ENCODE data around the gene BOK. TPM values are rescaled to one million over a fixed set of nuclear protein-coding genes. Genes with fewer than 3 reads are reported as not detected.
"Not testable (repeated sequence)": the region's sequence is repeated elsewhere in the genome, so short reads cannot be mapped to it uniquely, and the experiment has no call there.

Gene BOK
- not detected for total RNA-seq
- polyA plus RNA-seq: under 1 TPM in 1 of 3 donors, not detected in 2; 0.53 TPM
- 0 to 0.49 (median 0) reads per million in 6 experiments for total RNA-seq

GRCh38 chr2:241558532-241559322, at the start of gene BOK:
TSS of gene BOK (plus strand) at chr2:241558745. CDS start at chr2:241559484, 739 bp downstream.
- H3K9me3 Mint-ChIP-seq: peaks cover 5 to 28% (median 14%) of the 10 kb centered on the region in 9 donors
- POLR2A ChIA-PET: no interaction called here
- peak in 3 of 10 donors; percentile 8 to 42 (median 11) for DNase-seq
- peaks cover 18 to 45% (median 34%) of the 10 kb centered on the region in 5 donors for H3K27me3 Mint-ChIP-seq
- H3K4me1 Mint-ChIP-seq: peaks cover 5 to 12% (median 7%) of the 10 kb centered on the region in 4 donors
- H3K4me3 Mint-ChIP-seq: peak within 1 kb of the TSS; percentile 61 to 78 (median 72)
- peak; percentile 47 to 60 for ATAC-seq
- H3K27ac Mint-ChIP-seq: no peak within 1 kb of the TSS
- peaks cover 5 to 19% (median 11%) of the 10 kb centered on the region in 3 donors for H3K36me3 Mint-ChIP-seq

GRCh38 chr2:241509155-241509784, 49.3 kb upstream of the BOK start:
- ATAC-seq (peak in 1 of 2 donors; percentile 0), DNase-seq (no peak)
- no peaks in the 10 kb centered on the region for H3K27me3 Mint-ChIP-seq
- peak overlapping the region; percentile 74 to 86 (median 83) for H3K4me3 Mint-ChIP-seq
- peak overlapping the region; percentile 54 to 92 (median 87) for H3K27ac Mint-ChIP-seq
- no peaks in the 10 kb centered on the region for H3K36me3 Mint-ChIP-seq
- POLR2A ChIA-PET: interaction anchor here (0.6 to 2.0 kb wide), 2 partner anchors 194 to 208 kb away, joined by 3 to 7 read pairs; partner anchors contain the start of gene HDLBP
- H3K9me3 Mint-ChIP-seq: no peaks in the 10 kb centered on the region
- peaks cover 15 to 32% (median 28%) of the 10 kb centered on the region in 4 donors for H3K4me1 Mint-ChIP-seq

GRCh38 chr2:241511091-241511741, 47.3 kb upstream of the BOK start:
- peak overlapping the region in 2 of 10 donors; percentile 6 to 38 for H3K27ac Mint-ChIP-seq
- POLR2A ChIA-PET: no interaction called here
- no peaks in the 10 kb centered on the region for H3K36me3 Mint-ChIP-seq
- DNase-seq (no peak), ATAC-seq (no peak)
- H3K4me1 Mint-ChIP-seq: peaks cover 8 to 29% (median 20%) of the 10 kb centered on the region in 4 donors
- H3K27me3 Mint-ChIP-seq: no peaks in the 10 kb centered on the region
- H3K9me3 Mint-ChIP-seq: no peaks in the 10 kb centered on the region
- H3K4me3 Mint-ChIP-seq: peak overlapping the region in 3 of 10 donors; percentile 21 to 45 (median 33)

- POLR2A ChIA-PET: no interaction called here
- Mint-ChIP-seq H3K4me1 (peaks cover 7 to 13% (median 9%) of the 10 kb centered on the region in 4 donors), H3K36me3 (no peaks in the 10 kb centered on the region), H3K27me3 (peaks cover 0 to 4% (median 3%) of the 10 kb centered on the region in 5 donors), H3K4me3 (no peak overlapping the region), H3K27ac (no peak overlapping the region), H3K9me3 (peaks cover 0 to 14% (median 0%) of the 10 kb centered on the region in 9 donors)
- ATAC-seq (no peak), DNase-seq (no peak)
Measured at GRCh38 chr2:241514553-241514952, 44.0 kb upstream of the BOK start.

- ATAC-seq (no peak), DNase-seq (no peak)
- POLR2A ChIA-PET: no interaction called here
- H3K27me3 Mint-ChIP-seq: peaks cover 0 to 5% (median 4%) of the 10 kb centered on the region in 5 donors
- H3K4me3 Mint-ChIP-seq: no peak overlapping the region
- H3K36me3 Mint-ChIP-seq: no peaks in the 10 kb centered on the region
- peak overlapping the region in 3 of 10 donors; percentile 3 to 46 (median 38) for H3K27ac Mint-ChIP-seq
- peaks cover 4 to 10% (median 6%) of the 10 kb centered on the region in 4 donors for H3K4me1 Mint-ChIP-seq
- peaks cover 0 to 14% (median 0%) of the 10 kb centered on the region in 9 donors for H3K9me3 Mint-ChIP-seq
Measured at GRCh38 chr2:241514986-241515737, 43.4 kb upstream of the BOK start.

GRCh38 chr2:241516520-241516965, 42.0 kb upstream of the BOK start:
- peaks cover 6 to 11% (median 9%) of the 10 kb centered on the region in 5 donors for H3K27me3 Mint-ChIP-seq
- peaks cover 0 to 14% (median 0%) of the 10 kb centered on the region in 9 donors for H3K9me3 Mint-ChIP-seq
- H3K4me3 Mint-ChIP-seq: no peak overlapping the region
- H3K36me3 Mint-ChIP-seq: no peaks in the 10 kb centered on the region
- peaks cover 7 to 10% (median 9%) of the 10 kb centered on the region in 4 donors for H3K4me1 Mint-ChIP-seq
- no peak for DNase-seq
- POLR2A ChIA-PET: no interaction called here
- ATAC-seq: no peak
- H3K27ac Mint-ChIP-seq: no peak overlapping the region

GRCh38 chr2:241517297-241517696, 41.2 kb upstream of the BOK start:
- POLR2A ChIA-PET: no interaction called here
- no peak for DNase-seq
- peaks cover 7 to 10% (median 9%) of the 10 kb centered on the region in 4 donors for H3K4me1 Mint-ChIP-seq
- no peak overlapping the region for H3K4me3 Mint-ChIP-seq
- no peak overlapping the region for H3K27ac Mint-ChIP-seq
- no peaks in the 10 kb centered on the region for H3K36me3 Mint-ChIP-seq
- peaks cover 6 to 13% (median 9%) of the 10 kb centered on the region in 5 donors for H3K27me3 Mint-ChIP-seq
- H3K9me3 Mint-ChIP-seq: peaks cover 0 to 14% (median 0%) of the 10 kb centered on the region in 9 donors
- ATAC-seq: no peak

- peaks cover 0 to 14% (median 0%) of the 10 kb centered on the region in 9 donors for H3K9me3 Mint-ChIP-seq
- H3K4me3 Mint-ChIP-seq: no peak overlapping the region
- POLR2A ChIA-PET: no interaction called here
- DNase-seq (no peak), ATAC-seq (no peak)
- H3K27ac Mint-ChIP-seq: no peak overlapping the region
- H3K36me3 Mint-ChIP-seq: no peaks in the 10 kb centered on the region
- peaks cover 8 to 16% (median 11%) of the 10 kb centered on the region in 5 donors for H3K27me3 Mint-ChIP-seq
- H3K4me1 Mint-ChIP-seq: peaks cover 7 to 10% (median 9%) of the 10 kb centered on the region in 4 donors
Measured at GRCh38 chr2:241519669-241520068, 38.9 kb upstream of the BOK start.

- DNase-seq (no peak), ATAC-seq (no peak)
- Mint-ChIP-seq H3K9me3 (peaks cover 0 to 11% (median 5%) of the 10 kb centered on the region in 9 donors), H3K4me3 (no peak overlapping the region), H3K4me1 (peaks cover 0 to 5% (median 3%) of the 10 kb centered on the region in 4 donors), H3K36me3 (peaks cover 0 to 8% (median 0%) of the 10 kb centered on the region in 3 donors), H3K27ac (peak overlapping the region in 1 of 10 donors; percentile 34), H3K27me3 (peaks cover 7 to 16% (median 9%) of the 10 kb centered on the region in 5 donors)
- POLR2A ChIA-PET: no interaction called here
Measured at GRCh38 chr2:241522477-241522876, 36.1 kb upstream of the BOK start.

GRCh38 chr2:241525818-241526780, 32.4 kb upstream of the BOK start:
- POLR2A ChIA-PET, DNase-seq, ATAC-seq, H3K4me1 Mint-ChIP-seq, H3K4me3 Mint-ChIP-seq, H3K36me3 Mint-ChIP-seq: not testable (repeated sequence)
- Mint-ChIP-seq H3K27me3 (peaks cover 3 to 13% (median 4%) of the 10 kb centered on the region in 5 donors), H3K27ac (peak overlapping the region in 1 of 10 donors; percentile 51), H3K9me3 (peaks cover 0 to 11% (median 5%) of the 10 kb centered on the region in 9 donors)

- peaks cover 0 to 8% (median 0%) of the 10 kb centered on the region in 3 donors for H3K36me3 Mint-ChIP-seq
- POLR2A ChIA-PET: no interaction called here
- no peak overlapping the region for H3K4me3 Mint-ChIP-seq
- H3K9me3 Mint-ChIP-seq: peaks cover 0 to 11% (median 5%) of the 10 kb centered on the region in 9 donors
- peaks cover 0 to 5% (median 0%) of the 10 kb centered on the region in 5 donors for H3K27me3 Mint-ChIP-seq
- DNase-seq: no peak
- peaks cover 0 to 2% (median 0%) of the 10 kb centered on the region in 4 donors for H3K4me1 Mint-ChIP-seq
- ATAC-seq: no peak
- H3K27ac Mint-ChIP-seq: no peak overlapping the region
Measured at GRCh38 chr2:241530571-241530970, 28.0 kb upstream of the BOK start.
